Suprapubic skin (tissue), 4 donors: ENCODE measurements around the gene SPTBN5. TPM values are rescaled to one million over a fixed set of nuclear protein-coding genes. Genes with fewer than 3 reads are reported as not detected.

Experiments
- DNase-seq, 2 donors: peaks; one replicate each; pipeline ENCODE4 v3.0.0-alpha.2; 2019; ENCODE audit warnings: low spot score in 2 of 2
- H3K27ac ChIP-seq: fragments of 200-600 bp; sonication (generic); one replicate; pipeline ENCODE4 v1.5.1; 2019
- H3K27me3 ChIP-seq: fragments of 200-600 bp; sonication (generic); one replicate; pipeline ENCODE4 v1.5.1; 2019
- H3K36me3 ChIP-seq: fragments of 200-600 bp; sonication (generic); one replicate; pipeline ENCODE4 v1.5.1; 2019
- H3K4me1 ChIP-seq: fragments of 200-600 bp; sonication (generic); one replicate; pipeline ENCODE4 v1.5.1; 2019
- H3K4me3 ChIP-seq: fragments of 200-600 bp; sonication (generic); one replicate; pipeline ENCODE4 v1.5.1; 2019; ENCODE audit warnings: mild to moderate bottlenecking
- H3K9me3 ChIP-seq: fragments of 200-600 bp; sonication (generic); one replicate; pipeline ENCODE4 v1.5.1; 2019
- CTCF ChIP-seq, 2 donors: fragments of 200-600 bp in 1 of 2; fragments of 450-650 bp in 1 of 2; sonication (generic) in 1 of 2; IDR thresholded peaks; one replicate each; pipeline ENCODE4 v1.5.1; 2016 to 2019; ENCODE audit warnings: antibody characterized with exemption in 2 of 2, mild to moderate bottlenecking in 1 of 2, moderate library complexity in 1 of 2
- EP300 ChIP-seq: sonication (generic); formaldehyde crosslinking; IDR thresholded peaks from one replicate; pipeline ENCODE4 v1.6.1; 2017; ENCODE audit warnings: antibody characterized with exemption
- POLR2A ChIP-seq, 2 donors: fragments of 450-650 bp; IDR thresholded peaks; one replicate each; pipeline ENCODE4 v1.6.1; 2017; ENCODE audit warnings: antibody characterized with exemption in 2 of 2, mild to moderate bottlenecking in 2 of 2, moderate library complexity in 2 of 2
- POLR2AphosphoS5 ChIP-seq, 3 donors: sonication (generic); formaldehyde crosslinking; IDR thresholded peaks; one replicate each; pipeline ENCODE4 v1.6.1; 2017; ENCODE audit warnings: antibody characterized with exemption in 3 of 3
- WGBS: methylation state at CpG from one replicate; pipeline ENCODE4 v1.1.5; 2018; 5-methylcytosine and 5-hydroxymethylcytosine counted together
- total RNA-seq, 4 donors: library from RNA; depleted of rRNA; stranded (reverse); fragments of >200 nt; gene quantifications; one replicate each; pipeline ENCODE4 v1.1.0, GENCODE V29; 2016

SPTBN5 gene
- total RNA-seq, 4 donors from 2014 or later: 1.3 to 3.4 (median 2.8) TPM

- no peak for TF ChIP-seq CTCF (IDR thresholded peaks at IDR 0.05)
- TF ChIP-seq POLR2AphosphoS5 (IDR thresholded peaks at IDR 0.05): peak; percentile 28 to 70 (median 63)
- TF ChIP-seq POLR2A (IDR thresholded peaks at IDR 0.05): peak in 1 of 2 donors; percentile 27
- TF ChIP-seq EP300: no peak
- Histone ChIP-seq H3K9me3 (no peaks in the 10 kb centered on the region), H3K4me3 (peak within 1 kb of the TSS; percentile 80), H3K27ac (peak within 1 kb of the TSS; percentile 90), H3K36me3 (peaks cover 43% of the 10 kb centered on the region), H3K4me1 (peaks cover 58% of the 10 kb centered on the region), H3K27me3 (no peaks in the 10 kb centered on the region)
- WGBS: under 1% methylated on average over 40 of the region's 66 CpGs
- peak; percentile 96 to 97 for DNase-seq
Observed at GRCh38 chr15:41827880-41828806, 65.7 kb downstream of the SPTBN5 start, which contains the start of gene JMJD7. Gene JMJD7, plus strand, starts transcription at chr15:41828092. Its CDS starts 33 bp downstream, at chr15:41828125.

GRCh38 chr15:41827290-41827879, 66.5 kb downstream of the SPTBN5 start:
- H3K9me3 ChIP-seq: no peaks in the 10 kb centered on the region
- peaks cover 49% of the 10 kb centered on the region for H3K36me3 ChIP-seq
- no peak for TF ChIP-seq CTCF (IDR thresholded peaks at IDR 0.05)
- peak in 1 of 2 donors; percentile 82 for DNase-seq
- no peaks in the 10 kb centered on the region for H3K27me3 ChIP-seq
- peaks cover 52% of the 10 kb centered on the region for H3K4me1 ChIP-seq
- peak overlapping the region; percentile 80 for H3K4me3 ChIP-seq
- peak overlapping the region; percentile 90 for H3K27ac ChIP-seq
- 2% methylated on average over 27 of the region's 37 CpGs for WGBS

- no peaks in the 10 kb centered on the region for H3K27me3 ChIP-seq
- DNase-seq: no peak
Observed at GRCh38 chr15:41825572-41826535, 68.0 kb downstream of the SPTBN5 start.

GRCh38 chr15:41825145-41825544, 68.7 kb downstream of the SPTBN5 start:
- WGBS: 60% methylated on average over 3 of the region's 10 CpGs
- H3K9me3 ChIP-seq: no peaks in the 10 kb centered on the region
- H3K36me3 ChIP-seq: peaks cover 57% of the 10 kb centered on the region
- no peak overlapping the region for H3K4me3 ChIP-seq
- no peaks in the 10 kb centered on the region for H3K27me3 ChIP-seq
- no peak for DNase-seq
- H3K27ac ChIP-seq: no peak overlapping the region
- H3K4me1 ChIP-seq: peaks cover 30% of the 10 kb centered on the region
- TF ChIP-seq CTCF (IDR thresholded peaks at IDR 0.05): no peak
- TF ChIP-seq EP300: no peak
- no peak for TF ChIP-seq POLR2AphosphoS5 (IDR thresholded peaks at IDR 0.05)
- no peak for TF ChIP-seq POLR2A (IDR thresholded peaks at IDR 0.05)

More at GRCh38 chr15:41825572-41826535, 68.0 kb downstream of the SPTBN5 start:
- no peak overlapping the region for H3K4me3 ChIP-seq
- TF ChIP-seq POLR2AphosphoS5 (IDR thresholded peaks at IDR 0.05) (no peak), POLR2A (IDR thresholded peaks at IDR 0.05) (no peak), CTCF (IDR thresholded peaks at IDR 0.05) (no peak)
- H3K36me3 ChIP-seq: peaks cover 54% of the 10 kb centered on the region
- H3K9me3 ChIP-seq: no peaks in the 10 kb centered on the region
- 56% methylated on average over 10 of the region's 13 CpGs for WGBS
- peak overlapping the region; percentile 68 for H3K27ac ChIP-seq
- H3K4me1 ChIP-seq: peaks cover 37% of the 10 kb centered on the region
